CD1c-positive myeloid dendritic cell (primary cell): ENCODE results near the gene MALAT1.

ENCODE experiments used
- DNase-seq: peaks from one replicate; pipeline ENCODE4 v3.0.0-alpha.2; 2016; ENCODE audit errors: extremely low spot score

Gene MALAT1

GRCh38 chr11:65540290-65541092, 41.6 kb downstream of the MALAT1 start:
- peak; percentile 97 for DNase-seq

- peak; percentile 26 for DNase-seq
Measured at GRCh38 chr11:65541093-65541982, 42.5 kb downstream of the MALAT1 start.

- DNase-seq: no peak
Measured at GRCh38 chr11:65542738-65543390, 44.0 kb downstream of the MALAT1 start.

GRCh38 chr11:65545853-65546216, 47.0 kb downstream of the MALAT1 start:
- no peak for DNase-seq

GRCh38 chr11:65546217-65546958, 47.5 kb downstream of the MALAT1 start:
- DNase-seq: peak; percentile 95

GRCh38 chr11:65547446-65548125, 48.7 kb downstream of the MALAT1 start:
- DNase-seq: no peak

- DNase-seq: no peak
Measured at GRCh38 chr11:65548395-65548794, 49.5 kb downstream of the MALAT1 start.

- peak; percentile 39 for DNase-seq
Measured at GRCh38 chr11:65549096-65549495, 50.3 kb downstream of the MALAT1 start.

GRCh38 chr11:65551572-65552387, 52.9 kb downstream of the MALAT1 start:
- DNase-seq: peak; percentile 58

GRCh38 chr11:65552388-65552951, 53.6 kb downstream of the MALAT1 start:
- peak; percentile 50 for DNase-seq

- DNase-seq: peak; percentile 52
Measured at GRCh38 chr11:65553301-65554001, 54.6 kb downstream of the MALAT1 start.

GRCh38 chr11:65554057-65554818, 55.4 kb downstream of the MALAT1 start:
- no peak for DNase-seq

GRCh38 chr11:65554842-65555430, 56.1 kb downstream of the MALAT1 start:
- no peak for DNase-seq

- peak; percentile 42 for DNase-seq
Measured at GRCh38 chr11:65555693-65556231, 56.9 kb downstream of the MALAT1 start.
